Measurements from ENCODE around the gene SND1. TPM values are rescaled to one million over a fixed set of nuclear protein-coding genes. Genes with fewer than 3 reads are reported as not detected.

The SND1 gene
- total and polyA plus RNA-seq, 7 experiments from 2014 or later, result 68.6 to 253 (median 137) TPM

- Histone ChIP-seq H3K36me3 (ENCODE audit: control insufficient read depth in 2 of 3, insufficient read depth in 3 of 3, low read length in 3 of 3) (peaks cover 0 to 7% (median 0%) of the 10 kb centered on the region in 3 experiments), H3K27ac (ENCODE audit: low read depth, low read length) (no peak overlapping the region), H3K9me3 (ENCODE audit: control insufficient read depth in 2 of 3, low read length in 3 of 3) (no peaks in the 10 kb centered on the region), H3K4me1 (ENCODE audit: control insufficient read depth in 2 of 2, insufficient read depth in 2 of 2, low read length in 2 of 2) (no peaks in the 10 kb centered on the region), H3K4me3 (ENCODE audit: low read length) (no peak overlapping the region), H3K27me3 (ENCODE audit: control insufficient read depth in 2 of 2, insufficient read depth in 2 of 2, low read length in 2 of 2) (no peaks in the 10 kb centered on the region)
- Mint-ChIP-seq H3K27me3 (peaks cover 0 to 17% (median 7%) of the 10 kb centered on the region in 5 donors), H3K4me1 (peaks cover 10 to 41% (median 26%) of the 10 kb centered on the region in 7 donors), H3K9me3 (no peaks in the 10 kb centered on the region), H3K36me3 (peaks cover 8 to 21% (median 11%) of the 10 kb centered on the region in 5 donors), H3K27ac (no peak overlapping the region), H3K4me3 (no peak overlapping the region)
- intact Hi-C loops (cut with micrococcal nuclease), result no loop called here
- ATAC-seq (no peak), DNase-seq (no peak)
- CTCF ChIA-PET, result no interaction called here
- POLR2A ChIA-PET, result no interaction called here
Observed at GRCh38 chr7:128026551-128026950, 374.6 kb downstream of the SND1 start.

GRCh38 chr7:128027485-128027980, 375.5 kb downstream of the SND1 start:
- H3K36me3 Mint-ChIP-seq, result peaks cover 8 to 19% (median 13%) of the 10 kb centered on the region in 5 donors
- peaks cover 0 to 20% (median 7%) of the 10 kb centered on the region in 5 donors for H3K27me3 Mint-ChIP-seq
- CTCF ChIA-PET, result interaction anchor here (0.9 kb wide), 1 partner anchor 320 kb away, joined by 3 read pairs; no protein-coding TSS in a partner anchor
- ATAC-seq, result no peak
- peaks cover 0 to 7% (median 0%) of the 10 kb centered on the region in 3 experiments for H3K36me3 ChIP-seq (ENCODE audit: control insufficient read depth in 2 of 3, insufficient read depth in 3 of 3, low read length in 3 of 3)
- no peak overlapping the region for H3K4me3 Mint-ChIP-seq
- no peak for DNase-seq
- no peak overlapping the region for H3K4me3 ChIP-seq (ENCODE audit: low read length)
- H3K27ac ChIP-seq (ENCODE audit: low read depth, low read length), result no peak overlapping the region
- peaks cover 11 to 46% (median 30%) of the 10 kb centered on the region in 7 donors for H3K4me1 Mint-ChIP-seq
- no peaks in the 10 kb centered on the region for H3K27me3 ChIP-seq (ENCODE audit: control insufficient read depth in 2 of 2, insufficient read depth in 2 of 2, low read length in 2 of 2)
- POLR2A ChIA-PET, result interaction anchor here (0.6 kb wide), 1 partner anchor 19 kb away, joined by 7 read pairs; no protein-coding TSS in a partner anchor
- intact Hi-C loops (cut with micrococcal nuclease), result no loop called here
- no peaks in the 10 kb centered on the region for H3K4me1 ChIP-seq (ENCODE audit: control insufficient read depth in 2 of 2, insufficient read depth in 2 of 2, low read length in 2 of 2)
- peak overlapping the region in 1 of 9 donors; percentile 32 for H3K27ac Mint-ChIP-seq
- no peaks in the 10 kb centered on the region for H3K9me3 Mint-ChIP-seq
- no peaks in the 10 kb centered on the region for H3K9me3 ChIP-seq (ENCODE audit: control insufficient read depth in 2 of 3, low read length in 3 of 3)

- intact Hi-C loops (cut with micrococcal nuclease), result no loop called here
- no peak for ATAC-seq
- peaks cover 0 to 7% (median 0%) of the 10 kb centered on the region in 3 experiments for H3K36me3 ChIP-seq (ENCODE audit: control insufficient read depth in 2 of 3, insufficient read depth in 3 of 3, low read length in 3 of 3)
- H3K4me3 ChIP-seq (ENCODE audit: low read length), result no peak overlapping the region
- H3K27ac Mint-ChIP-seq, result peak overlapping the region in 2 of 9 donors; percentile 25 to 31
- no peak overlapping the region for H3K27ac ChIP-seq (ENCODE audit: low read depth, low read length)
- ChIA-PET CTCF (no interaction called here), POLR2A (no interaction called here)
- H3K9me3 ChIP-seq (ENCODE audit: control insufficient read depth in 2 of 3, low read length in 3 of 3), result no peaks in the 10 kb centered on the region
- H3K4me3 Mint-ChIP-seq, result peak overlapping the region in 9 of 10 donors; percentile 36 to 81 (median 62)
- H3K4me1 ChIP-seq (ENCODE audit: control insufficient read depth in 2 of 2, insufficient read depth in 2 of 2, low read length in 2 of 2), result no peaks in the 10 kb centered on the region
- H3K36me3 Mint-ChIP-seq, result peaks cover 8 to 17% (median 13%) of the 10 kb centered on the region in 5 donors
- H3K27me3 ChIP-seq (ENCODE audit: control insufficient read depth in 2 of 2, insufficient read depth in 2 of 2, low read length in 2 of 2), result no peaks in the 10 kb centered on the region
- no peaks in the 10 kb centered on the region for H3K9me3 Mint-ChIP-seq
- no peak for DNase-seq
- H3K27me3 Mint-ChIP-seq, result peaks cover 0 to 34% (median 7%) of the 10 kb centered on the region in 5 donors
- H3K4me1 Mint-ChIP-seq, result peaks cover 11 to 46% (median 27%) of the 10 kb centered on the region in 7 donors
Observed at GRCh38 chr7:128029405-128029995, 377.5 kb downstream of the SND1 start.

DNA sequence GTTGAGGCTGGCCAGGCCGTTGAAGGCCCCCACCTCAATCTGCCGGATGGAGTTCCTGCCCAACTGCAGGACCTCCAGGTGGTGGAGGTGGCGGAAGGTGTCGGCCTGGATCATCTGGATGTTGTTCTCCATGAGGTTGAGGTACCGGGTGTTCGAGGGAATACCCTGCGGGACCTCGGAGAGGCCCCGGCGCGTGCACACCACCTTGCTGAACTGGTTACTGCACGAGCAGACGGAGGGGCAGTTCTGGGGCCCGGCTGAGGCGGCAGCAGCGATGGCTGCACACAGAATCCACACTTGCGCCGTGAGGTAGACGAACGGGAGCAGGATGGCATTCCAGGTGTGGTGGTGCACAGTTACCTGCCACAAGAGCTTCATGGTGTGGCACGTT, 378.3 kb downstream of the SND1 start:
- H3K27me3 ChIP-seq (ENCODE audit: control insufficient read depth in 2 of 2, insufficient read depth in 2 of 2, low read length in 2 of 2), result no peaks in the 10 kb centered on the region
- H3K27ac ChIP-seq (ENCODE audit: low read depth, low read length), result no peak overlapping the region
- H3K9me3 ChIP-seq (ENCODE audit: control insufficient read depth in 2 of 3, low read length in 3 of 3), result no peaks in the 10 kb centered on the region
- H3K4me1 ChIP-seq (ENCODE audit: control insufficient read depth in 2 of 2, insufficient read depth in 2 of 2, low read length in 2 of 2), result no peaks in the 10 kb centered on the region
- H3K36me3 ChIP-seq (ENCODE audit: control insufficient read depth in 2 of 3, insufficient read depth in 3 of 3, low read length in 3 of 3), result peaks cover 0 to 7% (median 0%) of the 10 kb centered on the region in 3 experiments
- ChIA-PET CTCF (no interaction called here), POLR2A (no interaction called here)
- Mint-ChIP-seq H3K27ac (peak overlapping the region in 2 of 9 donors; percentile 27 to 33), H3K9me3 (no peaks in the 10 kb centered on the region), H3K27me3 (peaks cover 0 to 34% (median 7%) of the 10 kb centered on the region in 5 donors), H3K36me3 (peaks cover 8 to 16% (median 13%) of the 10 kb centered on the region in 5 donors), H3K4me3 (peak overlapping the region; percentile 55 to 81 (median 72)), H3K4me1 (peaks cover 10 to 46% (median 31%) of the 10 kb centered on the region in 7 donors)
- intact Hi-C loops (cut with micrococcal nuclease), result loop anchor here (5.0 to 10.0 kb wide), 4 partner anchors 77 to 378 kb away; partner anchors contain the start of gene SND1 (in 1 of the 2)
- ATAC-seq, result no peak
- no peak overlapping the region for H3K4me3 ChIP-seq (ENCODE audit: low read length)
- no peak for DNase-seq

- peaks cover 8 to 41% (median 29%) of the 10 kb centered on the region in 7 donors for H3K4me1 Mint-ChIP-seq
- intact Hi-C loops (cut with micrococcal nuclease), result loop anchor here (1.0 to 10.0 kb wide), 5 partner anchors 76 to 379 kb away; partner anchors contain the start of gene SND1 (in 1 of the 2)
- ATAC-seq, result peak; percentile 31
- Histone ChIP-seq H3K36me3 (ENCODE audit: control insufficient read depth in 2 of 3, insufficient read depth in 3 of 3, low read length in 3 of 3) (peaks cover 0 to 7% (median 0%) of the 10 kb centered on the region in 3 experiments), H3K9me3 (ENCODE audit: control insufficient read depth in 2 of 3, low read length in 3 of 3) (no peaks in the 10 kb centered on the region), H3K4me1 (ENCODE audit: control insufficient read depth in 2 of 2, insufficient read depth in 2 of 2, low read length in 2 of 2) (no peaks in the 10 kb centered on the region), H3K27me3 (ENCODE audit: control insufficient read depth in 2 of 2, insufficient read depth in 2 of 2, low read length in 2 of 2) (no peaks in the 10 kb centered on the region), H3K27ac (ENCODE audit: low read depth, low read length) (no peak within 1 kb of the TSS), H3K4me3 (ENCODE audit: low read length) (peak within 1 kb of the TSS; percentile 61)
- H3K36me3 Mint-ChIP-seq, result peaks cover 8 to 16% (median 13%) of the 10 kb centered on the region in 5 donors
- ChIA-PET CTCF (interaction anchor here (0.8 kb wide), 1 partner anchor 78 kb away, joined by 3 read pairs; no protein-coding TSS in a partner anchor), POLR2A (no interaction called here)
- H3K27ac Mint-ChIP-seq, result peak within 1 kb of the TSS in 4 of 9 donors; percentile 33 to 76 (median 74)
- peak in 7 of 9 donors; percentile 6 to 50 (median 15) for DNase-seq
- peak within 1 kb of the TSS; percentile 84 to 97 (median 92) for H3K4me3 Mint-ChIP-seq
- H3K9me3 Mint-ChIP-seq, result no peaks in the 10 kb centered on the region
- peaks cover 0 to 34% (median 7%) of the 10 kb centered on the region in 5 donors for H3K27me3 Mint-ChIP-seq
Observed at GRCh38 chr7:128030654-128031611, 378.9 kb downstream of the SND1 start, which contains the start of gene LRRC4. LRRC4 (minus strand) TSS chr7:128031437; CDS start chr7:128030640, 797 bp downstream.
